ENCODE results near the gene ADAM15.

- TF ChIP-seq CTCF (IDR thresholded peaks at IDR 0.05; ENCODE audit: insufficient read depth, low read length, poor library complexity, severe bottlenecking) (no peak), EZH2phosphoT487 (conservative IDR thresholded peaks at IDR 0.05; ENCODE audit: low read length) (no peak)
Observed at GRCh38 chr1:155063550-155064110, 12.5 kb downstream of the ADAM15 start, which contains the start of gene EFNA4.
